HG03565 (cell line): ENCODE results near the gene SEC62.

ENCODE experiments used
- ATAC-seq: cut with Tn5 transposase; IDR thresholded peaks from one replicate; pipeline ENCODE4 v1.9.1; 2021; ENCODE audit warnings: mild to moderate bottlenecking, moderate library complexity; ENCODE audit not compliant: unreplicated experiment

SEC62 gene, protein sequence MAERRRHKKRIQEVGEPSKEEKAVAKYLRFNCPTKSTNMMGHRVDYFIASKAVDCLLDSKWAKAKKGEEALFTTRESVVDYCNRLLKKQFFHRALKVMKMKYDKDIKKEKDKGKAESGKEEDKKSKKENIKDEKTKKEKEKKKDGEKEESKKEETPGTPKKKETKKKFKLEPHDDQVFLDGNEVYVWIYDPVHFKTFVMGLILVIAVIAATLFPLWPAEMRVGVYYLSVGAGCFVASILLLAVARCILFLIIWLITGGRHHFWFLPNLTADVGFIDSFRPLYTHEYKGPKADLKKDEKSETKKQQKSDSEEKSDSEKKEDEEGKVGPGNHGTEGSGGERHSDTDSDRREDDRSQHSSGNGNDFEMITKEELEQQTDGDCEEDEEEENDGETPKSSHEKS

GRCh38 chr3:169966428-169966950 lies at the start of gene SEC62:
Gene SEC62, plus strand, starts transcription at chr3:169966807. Its CDS starts 16 bp downstream, at chr3:169966823.
- ATAC-seq = peak; percentile 78

- no peak for ATAC-seq
Observed at GRCh38 chr3:169923189-169923588, 43.4 kb upstream of the SEC62 start.

DNA sequence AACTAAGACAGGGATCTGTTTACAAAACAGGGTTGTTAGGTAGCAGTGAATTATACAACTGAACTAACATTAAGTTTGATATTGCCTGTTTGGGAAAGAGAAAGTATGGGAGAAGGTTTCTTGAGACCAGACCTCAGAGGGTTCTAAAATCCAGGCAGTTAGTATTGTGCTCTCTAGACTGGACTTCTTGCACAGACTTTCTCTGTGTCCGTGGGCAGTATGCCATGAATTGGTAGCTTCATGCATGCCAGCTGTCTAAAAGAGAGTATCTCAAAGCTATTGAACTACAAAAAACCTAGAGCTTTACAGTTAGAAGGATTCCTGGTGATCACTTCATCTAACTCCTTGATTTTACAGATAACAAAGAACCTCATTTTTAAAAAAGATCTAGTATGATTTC lies 42.8 kb upstream of the SEC62 start:
- no peak for ATAC-seq

DNA sequence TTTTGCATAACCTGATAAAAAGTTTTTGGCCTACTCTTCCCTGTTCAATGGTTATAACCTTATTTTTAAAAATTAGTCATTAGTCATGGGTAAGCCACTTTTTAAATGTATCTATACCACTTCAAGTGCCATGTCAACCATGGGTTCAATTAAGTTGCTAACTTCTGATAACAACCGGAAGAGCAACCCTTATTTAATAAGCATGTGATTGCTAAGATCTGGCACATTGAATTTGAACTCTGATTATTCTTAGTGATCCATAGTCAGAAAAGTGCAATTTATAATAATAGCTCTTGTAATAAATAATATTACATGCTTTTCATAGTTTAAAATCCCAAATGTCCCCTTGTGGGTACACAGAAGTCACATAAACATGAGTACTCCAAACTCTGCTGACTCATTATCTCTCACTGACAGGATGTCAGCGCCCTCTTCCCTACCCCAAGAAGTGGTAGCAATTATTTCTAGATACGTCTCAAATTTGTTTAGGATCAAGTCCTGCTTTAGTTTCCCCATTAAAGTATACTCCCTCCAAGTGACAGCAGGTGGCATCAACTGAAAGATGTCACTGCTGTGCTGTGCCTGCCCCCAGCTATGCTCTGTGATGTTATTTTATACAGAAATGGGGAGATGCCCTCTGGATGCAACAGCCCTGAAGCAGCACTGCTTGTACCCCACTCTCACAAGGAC lies 36.6 kb upstream of the SEC62 start:
- no peak for ATAC-seq

DNA sequence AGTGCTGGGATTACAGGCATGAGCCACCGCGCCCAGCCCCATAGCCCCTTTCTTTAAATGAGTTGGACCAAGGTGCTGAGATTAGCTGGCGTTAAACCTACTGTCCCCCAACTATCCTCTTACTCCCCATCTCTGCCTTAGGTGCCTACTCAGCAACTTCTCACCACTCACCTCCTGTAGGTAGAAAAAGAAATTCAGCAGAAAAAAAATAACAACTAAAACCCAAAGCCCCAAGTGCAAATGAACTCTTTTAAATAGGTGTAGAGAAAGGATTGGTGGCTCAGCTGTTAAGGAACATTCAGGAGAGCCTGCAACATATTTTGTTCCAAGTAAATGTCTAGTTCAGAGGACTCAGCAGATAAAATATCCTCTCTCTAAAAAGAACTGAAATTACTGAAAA lies 35.8 kb upstream of the SEC62 start:
- no peak for ATAC-seq

DNA sequence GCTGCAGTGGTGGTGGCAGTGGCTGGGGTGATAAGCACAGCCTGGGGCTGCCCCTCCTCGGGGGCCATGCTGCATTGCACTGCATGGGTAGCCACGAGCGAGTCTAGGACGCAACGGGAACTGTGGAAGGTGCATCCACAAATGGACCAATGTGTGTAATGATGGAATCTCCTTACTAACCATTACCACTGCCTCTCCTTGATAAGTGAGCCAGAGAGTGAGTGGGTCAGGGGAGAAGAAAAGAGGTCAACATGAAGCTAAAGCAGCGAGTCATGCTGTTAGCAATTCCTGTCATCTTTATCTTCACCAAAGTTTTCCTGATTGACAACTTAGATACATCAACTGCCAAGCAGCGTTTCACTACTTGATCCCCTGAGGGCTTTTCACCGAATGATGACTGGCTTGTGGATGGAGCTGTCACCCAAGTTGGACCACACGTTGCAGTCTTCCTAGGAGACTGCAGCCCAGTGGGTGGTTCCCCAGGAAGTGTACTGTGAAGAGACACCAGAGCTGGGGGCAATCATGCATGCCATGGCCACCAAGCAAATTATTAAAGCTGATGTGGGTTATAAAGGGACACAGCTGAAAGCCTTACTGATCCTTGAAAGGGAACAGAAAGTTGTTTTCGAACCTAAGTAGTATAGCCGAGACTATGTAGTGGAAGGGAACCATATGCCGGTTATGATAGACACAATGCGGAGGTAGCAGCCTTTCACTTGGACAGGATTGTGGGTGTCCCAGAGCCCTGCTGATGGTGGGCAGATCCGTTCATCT lies 34.7 kb upstream of the SEC62 start:
- peak; percentile 91 for ATAC-seq

DNA sequence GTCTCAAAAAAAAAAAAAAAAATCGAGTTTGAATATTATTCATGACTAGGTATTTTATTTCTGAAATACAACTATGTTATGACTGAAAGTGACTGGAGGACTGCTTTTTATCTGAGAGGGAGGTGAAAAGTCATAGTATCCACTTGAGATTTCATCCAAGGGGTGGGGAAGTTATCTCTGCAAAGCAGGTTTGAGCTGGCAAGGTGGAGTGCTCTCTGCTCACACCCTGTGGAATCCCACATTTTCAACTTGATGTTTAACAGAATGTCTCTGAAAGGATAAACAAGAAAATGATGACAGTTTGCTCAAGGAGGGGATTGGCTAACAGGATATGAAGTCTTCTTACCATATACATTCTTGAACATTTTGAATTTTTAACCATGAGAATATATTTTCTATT lies 27.3 kb upstream of the SEC62 start:
- ATAC-seq = no peak

DNA sequence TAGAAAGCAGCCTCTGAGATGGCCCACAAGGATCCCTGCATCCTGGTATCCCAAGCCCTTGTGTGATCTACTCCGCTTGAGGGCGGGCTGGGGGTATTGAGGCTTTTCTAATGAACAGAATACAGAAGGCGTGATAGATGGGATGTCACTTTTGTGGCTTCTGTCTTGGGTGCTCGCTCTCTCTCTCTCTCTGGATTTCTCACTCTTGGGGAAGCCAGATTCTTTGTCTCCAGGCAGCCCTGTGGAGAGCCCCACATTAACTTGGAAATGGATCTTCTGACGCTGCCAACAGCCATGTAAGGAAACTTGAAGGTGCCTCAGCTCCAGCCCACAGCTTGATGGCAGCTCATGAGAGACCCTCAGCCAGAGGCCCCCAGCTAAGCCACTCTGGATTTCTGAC lies 26.9 kb upstream of the SEC62 start:
- no peak for ATAC-seq

- ATAC-seq = peak; percentile 70
Observed at GRCh38 chr3:169940470-169941181, 26.0 kb upstream of the SEC62 start.

- ATAC-seq = peak; percentile 81
Observed at GRCh38 chr3:169945313-169945712, 21.3 kb upstream of the SEC62 start.

GRCh38 chr3:169946336-169946735 lies 20.3 kb upstream of the SEC62 start:
- ATAC-seq = no peak

- no peak for ATAC-seq
Observed at GRCh38 chr3:169948559-169949448, 17.8 kb upstream of the SEC62 start.

DNA sequence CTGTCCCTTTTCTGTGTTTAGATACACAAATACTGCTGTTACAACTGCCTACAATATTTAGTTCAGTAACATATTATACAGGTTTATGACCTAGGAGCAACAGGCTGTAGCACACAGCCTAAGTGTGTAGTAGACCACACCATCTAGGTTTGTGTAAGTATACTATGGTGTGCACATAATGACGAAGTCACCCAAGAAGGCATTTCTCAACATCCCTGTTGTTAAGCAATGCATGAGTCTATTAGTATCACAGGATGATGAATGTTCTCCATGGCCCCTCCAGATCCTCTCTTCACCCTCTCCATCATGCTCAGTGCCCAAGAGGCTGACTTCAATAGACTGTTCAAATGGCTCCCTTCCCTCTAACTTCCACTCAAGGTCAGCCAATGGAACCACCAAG lies 14.6 kb upstream of the SEC62 start:
- no peak for ATAC-seq

GRCh38 chr3:169953462-169954141 lies 13.0 kb upstream of the SEC62 start:
- no peak for ATAC-seq

GRCh38 chr3:169954142-169954756 lies 12.4 kb upstream of the SEC62 start:
- peak; percentile 67 for ATAC-seq

DNA sequence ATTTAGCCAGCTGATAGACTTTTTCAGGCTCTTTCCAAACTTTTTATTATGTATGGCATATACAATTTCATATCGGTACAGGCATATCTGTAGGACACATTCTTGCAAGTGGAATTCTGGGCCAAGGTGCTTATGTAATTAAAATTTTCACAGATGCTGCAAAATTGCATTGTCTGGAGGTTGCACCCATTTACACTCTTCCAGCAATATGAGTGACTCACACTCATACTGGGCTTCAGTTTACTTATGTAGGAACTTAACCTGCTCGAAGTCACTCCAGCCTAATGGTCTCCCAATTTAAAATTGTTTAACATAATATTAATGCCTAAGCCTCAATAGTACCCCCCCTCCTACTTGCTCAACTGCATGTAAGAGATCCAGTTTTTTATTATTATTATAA lies 11.2 kb upstream of the SEC62 start:
- no peak for ATAC-seq

GRCh38 chr3:169964176-169964575 lies 2.4 kb upstream of the SEC62 start:
- ATAC-seq = no peak

GRCh38 chr3:169965562-169966427 lies 812 bp upstream of the SEC62 start:
- ATAC-seq = no peak
